ENCODE results near the gene ANKS1A. TPM values are rescaled to one million over a fixed set of nuclear protein-coding genes. Genes with fewer than 3 reads are reported as not detected.

Gene ANKS1A
- polyA plus RNA-seq, 1 of the 3 experiments (the other 2 are of a cell fraction), result 7.6 TPM

DNA sequence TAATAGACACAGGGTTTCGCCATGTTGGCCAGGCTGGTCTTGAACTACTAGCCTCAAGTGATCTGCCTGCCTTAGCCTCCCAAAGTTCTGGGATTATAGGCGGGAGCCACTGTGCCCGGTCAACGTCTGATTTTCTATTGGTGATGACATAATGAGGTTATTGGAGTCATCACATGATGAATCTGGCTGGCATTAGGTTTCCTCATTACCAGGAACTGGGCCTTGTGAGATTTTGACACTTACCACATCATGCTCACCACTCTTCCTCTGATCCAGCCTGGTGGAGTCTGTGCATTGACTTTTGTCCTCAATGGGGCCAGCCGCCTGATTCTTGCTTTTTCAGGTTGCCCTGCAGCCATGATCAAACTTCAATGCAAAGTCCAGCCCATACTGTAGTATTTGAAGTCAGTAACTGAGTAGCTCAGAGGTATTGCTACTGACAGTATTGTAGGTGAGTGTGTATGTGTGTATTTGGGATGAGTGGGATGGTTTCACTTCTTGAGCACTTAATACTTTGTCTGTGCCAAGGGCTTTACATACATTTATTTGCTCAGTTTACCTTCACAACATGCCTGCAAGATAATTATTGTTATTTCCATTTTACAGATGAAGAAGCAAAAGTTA is 16.0 kb downstream of the ANKS1A start:
- ChIA-PET CTCF (no interaction called here), POLR2A (no interaction called here)
- Histone ChIP-seq H4K20me1 (ENCODE audit: insufficient read depth) (no peaks in the 10 kb centered on the region), H3K9me2 (no peaks in the 10 kb centered on the region), H3K9me3 (no peaks in the 10 kb centered on the region), H3K27ac (ENCODE audit: low read depth in 2 of 2, low read length in 1 of 2) (no peak overlapping the region), H3K79me2 (ENCODE audit: insufficient read depth) (peaks cover 44% of the 10 kb centered on the region; the same call in 1 of the 2 replicates), H3K9ac (no peak overlapping the region), H3K4me2 (no peak overlapping the region), H3F3A (replicated peaks; ENCODE audit: insufficient read depth) (peaks cover 11% of the 10 kb centered on the region), H3K4me1 (ENCODE audit: control insufficient read depth in 1 of 2, insufficient read depth in 2 of 2, low read depth in 1 of 2, low read length in 1 of 2) (peaks cover 0 to 10% of the 10 kb centered on the region in 2 experiments; a peak in 2 of 4 replicates), H2AFZ (ENCODE audit: low read depth) (no peak overlapping the region), H3K4me3 (ENCODE audit: low read depth in 2 of 2, low read length in 1 of 2) (no peak overlapping the region), H3K36me3 (replicated peaks in 1 of 2; ENCODE audit: control insufficient read depth in 1 of 2, insufficient read depth in 2 of 2, low read length in 1 of 2) (peaks cover 0 to 6% of the 10 kb centered on the region in 2 experiments), H3K27me3 (ENCODE audit: insufficient read depth) (no peaks in the 10 kb centered on the region)
- WGBS (ENCODE audit: low lambda C conversion rate), result 94% methylated on average over 5 of the region's 5 CpGs
- DNase-seq, result no peak
- TF ChIP-seq SIN3A (IDR thresholded peaks at IDR 0.05; ENCODE audit: borderline replicate concordance, low read depth, low read length), result no peak
- TF ChIP-seq, protein P1, sequence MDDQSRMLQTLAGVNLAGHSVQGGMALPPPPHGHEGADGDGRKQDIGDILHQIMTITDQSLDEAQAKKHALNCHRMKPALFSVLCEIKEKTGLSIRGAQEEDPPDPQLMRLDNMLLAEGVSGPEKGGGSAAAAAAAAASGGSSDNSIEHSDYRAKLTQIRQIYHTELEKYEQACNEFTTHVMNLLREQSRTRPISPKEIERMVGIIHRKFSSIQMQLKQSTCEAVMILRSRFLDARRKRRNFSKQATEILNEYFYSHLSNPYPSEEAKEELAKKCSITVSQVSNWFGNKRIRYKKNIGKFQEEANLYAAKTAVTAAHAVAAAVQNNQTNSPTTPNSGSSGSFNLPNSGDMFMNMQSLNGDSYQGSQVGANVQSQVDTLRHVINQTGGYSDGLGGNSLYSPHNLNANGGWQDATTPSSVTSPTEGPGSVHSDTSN (IDR thresholded peaks at IDR 0.05), result no peak
- no peak for TF ChIP-seq RAD21 (IDR thresholded peaks at IDR 0.05; ENCODE audit: low read length)
- TF ChIP-seq FOXJ3 (CRISPR knock-in tag; IDR thresholded peaks at IDR 0.05), result no peak
- TF ChIP-seq RXRA (IDR thresholded peaks at IDR 0.05; ENCODE audit: borderline replicate concordance, low read depth), result no peak
- no peak for TF ChIP-seq POLR2AphosphoS5 (IDR thresholded peaks at IDR 0.05; ENCODE audit: low read depth, low read length)
- TF ChIP-seq TAF1 (IDR thresholded peaks at IDR 0.05; ENCODE audit: borderline replicate concordance, low read depth, low read length), result no peak
- TF ChIP-seq NFIC (IDR thresholded peaks at IDR 0.05; ENCODE audit: borderline replicate concordance), result no peak
- no peak for TF ChIP-seq JUND (IDR thresholded peaks at IDR 0.05)
- TF ChIP-seq ELF1 (IDR thresholded peaks at IDR 0.05), result no peak
- TF ChIP-seq CHD2 (IDR thresholded peaks at IDR 0.05; ENCODE audit: low read length, partially characterized antibody), result no peak
- TF ChIP-seq, protein P2, sequence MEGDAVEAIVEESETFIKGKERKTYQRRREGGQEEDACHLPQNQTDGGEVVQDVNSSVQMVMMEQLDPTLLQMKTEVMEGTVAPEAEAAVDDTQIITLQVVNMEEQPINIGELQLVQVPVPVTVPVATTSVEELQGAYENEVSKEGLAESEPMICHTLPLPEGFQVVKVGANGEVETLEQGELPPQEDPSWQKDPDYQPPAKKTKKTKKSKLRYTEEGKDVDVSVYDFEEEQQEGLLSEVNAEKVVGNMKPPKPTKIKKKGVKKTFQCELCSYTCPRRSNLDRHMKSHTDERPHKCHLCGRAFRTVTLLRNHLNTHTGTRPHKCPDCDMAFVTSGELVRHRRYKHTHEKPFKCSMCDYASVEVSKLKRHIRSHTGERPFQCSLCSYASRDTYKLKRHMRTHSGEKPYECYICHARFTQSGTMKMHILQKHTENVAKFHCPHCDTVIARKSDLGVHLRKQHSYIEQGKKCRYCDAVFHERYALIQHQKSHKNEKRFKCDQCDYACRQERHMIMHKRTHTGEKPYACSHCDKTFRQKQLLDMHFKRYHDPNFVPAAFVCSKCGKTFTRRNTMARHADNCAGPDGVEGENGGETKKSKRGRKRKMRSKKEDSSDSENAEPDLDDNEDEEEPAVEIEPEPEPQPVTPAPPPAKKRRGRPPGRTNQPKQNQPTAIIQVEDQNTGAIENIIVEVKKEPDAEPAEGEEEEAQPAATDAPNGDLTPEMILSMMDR (IDR thresholded peaks at IDR 0.05), result no peak
- TF ChIP-seq MXI1 (IDR thresholded peaks at IDR 0.05; ENCODE audit: low read depth, low read length), result no peak
- TF ChIP-seq NRF1 (IDR thresholded peaks at IDR 0.05; ENCODE audit: low read depth, low read length), result no peak
- TF ChIP-seq, protein P3, sequence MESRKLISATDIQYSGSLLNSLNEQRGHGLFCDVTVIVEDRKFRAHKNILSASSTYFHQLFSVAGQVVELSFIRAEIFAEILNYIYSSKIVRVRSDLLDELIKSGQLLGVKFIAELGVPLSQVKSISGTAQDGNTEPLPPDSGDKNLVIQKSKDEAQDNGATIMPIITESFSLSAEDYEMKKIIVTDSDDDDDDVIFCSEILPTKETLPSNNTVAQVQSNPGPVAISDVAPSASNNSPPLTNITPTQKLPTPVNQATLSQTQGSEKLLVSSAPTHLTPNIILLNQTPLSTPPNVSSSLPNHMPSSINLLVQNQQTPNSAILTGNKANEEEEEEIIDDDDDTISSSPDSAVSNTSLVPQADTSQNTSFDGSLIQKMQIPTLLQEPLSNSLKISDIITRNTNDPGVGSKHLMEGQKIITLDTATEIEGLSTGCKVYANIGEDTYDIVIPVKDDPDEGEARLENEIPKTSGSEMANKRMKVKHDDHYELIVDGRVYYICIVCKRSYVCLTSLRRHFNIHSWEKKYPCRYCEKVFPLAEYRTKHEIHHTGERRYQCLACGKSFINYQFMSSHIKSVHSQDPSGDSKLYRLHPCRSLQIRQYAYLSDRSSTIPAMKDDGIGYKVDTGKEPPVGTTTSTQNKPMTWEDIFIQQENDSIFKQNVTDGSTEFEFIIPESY (IDR thresholded peaks at IDR 0.05; ENCODE audit: borderline replicate concordance, low read depth), result no peak
- TF ChIP-seq RCOR1 (IDR thresholded peaks at IDR 0.05; ENCODE audit: low read length), result no peak
- TF ChIP-seq GABPA (IDR thresholded peaks at IDR 0.05; ENCODE audit: low read depth), result no peak
- TF ChIP-seq MEF2A (IDR thresholded peaks at IDR 0.05; ENCODE audit: borderline replicate concordance, low read depth), result no peak
- TF ChIP-seq, protein P4, sequence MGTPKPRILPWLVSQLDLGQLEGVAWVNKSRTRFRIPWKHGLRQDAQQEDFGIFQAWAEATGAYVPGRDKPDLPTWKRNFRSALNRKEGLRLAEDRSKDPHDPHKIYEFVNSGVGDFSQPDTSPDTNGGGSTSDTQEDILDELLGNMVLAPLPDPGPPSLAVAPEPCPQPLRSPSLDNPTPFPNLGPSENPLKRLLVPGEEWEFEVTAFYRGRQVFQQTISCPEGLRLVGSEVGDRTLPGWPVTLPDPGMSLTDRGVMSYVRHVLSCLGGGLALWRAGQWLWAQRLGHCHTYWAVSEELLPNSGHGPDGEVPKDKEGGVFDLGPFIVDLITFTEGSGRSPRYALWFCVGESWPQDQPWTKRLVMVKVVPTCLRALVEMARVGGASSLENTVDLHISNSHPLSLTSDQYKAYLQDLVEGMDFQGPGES (IDR thresholded peaks at IDR 0.05; ENCODE audit: low read depth, low read length), result no peak
- TF ChIP-seq RFX5 (IDR thresholded peaks at IDR 0.05; ENCODE audit: low read length), result no peak
